ENCODE measurements around the gene CRYAB.

The CRYAB gene

GRCh38 chr11:111942829-111943228, 31.3 kb upstream of the CRYAB start:
- POLR2A ChIA-PET = interaction anchor here (0.6 kb wide), 1 partner anchor 116 kb away, joined by 6 read pairs; no protein-coding TSS in a partner anchor
- CTCF ChIA-PET = interaction anchor here (1.6 to 5.9 kb wide), 3 partner anchors 8 to 39 kb away, joined by 10 to 38 read pairs (median 15); no protein-coding TSS in a partner anchor
- DNase-seq (ENCODE audit: extremely low spot score) = no peak
- TF ChIP-seq, protein P1, sequence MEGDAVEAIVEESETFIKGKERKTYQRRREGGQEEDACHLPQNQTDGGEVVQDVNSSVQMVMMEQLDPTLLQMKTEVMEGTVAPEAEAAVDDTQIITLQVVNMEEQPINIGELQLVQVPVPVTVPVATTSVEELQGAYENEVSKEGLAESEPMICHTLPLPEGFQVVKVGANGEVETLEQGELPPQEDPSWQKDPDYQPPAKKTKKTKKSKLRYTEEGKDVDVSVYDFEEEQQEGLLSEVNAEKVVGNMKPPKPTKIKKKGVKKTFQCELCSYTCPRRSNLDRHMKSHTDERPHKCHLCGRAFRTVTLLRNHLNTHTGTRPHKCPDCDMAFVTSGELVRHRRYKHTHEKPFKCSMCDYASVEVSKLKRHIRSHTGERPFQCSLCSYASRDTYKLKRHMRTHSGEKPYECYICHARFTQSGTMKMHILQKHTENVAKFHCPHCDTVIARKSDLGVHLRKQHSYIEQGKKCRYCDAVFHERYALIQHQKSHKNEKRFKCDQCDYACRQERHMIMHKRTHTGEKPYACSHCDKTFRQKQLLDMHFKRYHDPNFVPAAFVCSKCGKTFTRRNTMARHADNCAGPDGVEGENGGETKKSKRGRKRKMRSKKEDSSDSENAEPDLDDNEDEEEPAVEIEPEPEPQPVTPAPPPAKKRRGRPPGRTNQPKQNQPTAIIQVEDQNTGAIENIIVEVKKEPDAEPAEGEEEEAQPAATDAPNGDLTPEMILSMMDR (IDR thresholded peaks at IDR 0.05; ENCODE audit: control extremely low read depth, extremely low read depth, low read depth, missing control alignments) = no peak

DNA sequence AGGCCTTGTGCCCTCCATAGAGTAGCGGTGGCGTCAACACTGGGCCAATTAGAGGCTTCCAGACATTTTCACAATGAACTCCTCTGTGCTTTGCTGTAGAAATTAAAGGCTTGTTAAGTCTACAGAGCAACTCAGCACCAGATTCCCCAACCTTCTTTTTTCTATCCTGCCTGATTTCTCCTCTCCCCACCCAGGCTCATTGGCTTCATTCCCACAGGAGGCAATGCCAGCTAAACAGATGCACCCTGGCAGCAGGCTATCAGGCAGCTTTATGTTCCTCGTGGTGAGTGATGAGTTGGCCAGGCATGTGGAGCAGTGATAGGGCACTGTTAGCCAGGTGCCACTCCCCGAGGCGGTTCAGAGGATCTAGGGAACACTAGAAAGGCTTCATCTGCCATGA, 30.4 kb upstream of the CRYAB start:
- ChIA-PET CTCF (interaction anchor here (1.1 to 5.9 kb wide), 5 partner anchors 7 to 40 kb away, joined by 3 to 38 read pairs (median 10); no protein-coding TSS in a partner anchor), POLR2A (interaction anchor here (0.6 kb wide), 1 partner anchor 149 kb away, joined by 3 read pairs; no protein-coding TSS in a partner anchor)
- DNase-seq (ENCODE audit: extremely low spot score) = no peak
- TF ChIP-seq, protein P1 (IDR thresholded peaks at IDR 0.05; ENCODE audit: control extremely low read depth, extremely low read depth, low read depth, missing control alignments) = no peak

DNA sequence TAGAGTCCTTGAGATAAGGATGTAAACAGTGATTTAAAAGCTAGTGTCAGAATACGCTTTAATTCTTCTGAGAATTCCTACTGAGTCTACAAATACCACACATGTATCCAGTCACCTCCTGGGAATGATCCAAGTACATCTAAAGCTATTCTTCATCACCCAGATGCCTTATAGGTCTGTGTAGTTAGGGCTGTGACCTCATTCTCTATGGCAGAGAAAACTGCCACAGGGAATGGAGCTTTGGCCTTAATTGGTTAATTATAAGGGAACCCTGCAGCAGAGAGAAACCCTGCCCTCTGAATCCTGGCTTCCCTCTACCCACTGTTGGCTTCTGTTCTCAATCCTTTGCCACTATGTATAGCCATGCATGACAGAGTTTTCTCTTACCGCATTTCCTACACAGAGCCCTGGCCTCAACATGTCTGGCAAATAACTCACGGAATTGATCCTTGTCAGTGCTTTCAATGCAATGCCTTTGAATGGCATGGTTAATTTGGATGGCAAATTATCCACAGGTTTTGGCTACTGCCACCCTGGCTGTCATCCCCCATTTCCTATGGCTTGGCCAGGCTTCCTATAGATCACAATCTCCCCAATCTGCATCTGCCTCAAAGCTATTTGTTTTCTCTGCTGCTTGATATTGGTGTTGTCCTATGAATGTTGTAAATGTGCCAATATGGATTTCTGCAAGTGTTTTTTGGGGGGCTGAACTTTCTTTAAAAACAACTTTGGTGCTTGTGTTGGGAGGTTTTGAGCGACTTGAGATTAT, 28.4 kb upstream of the CRYAB start:
- TF ChIP-seq, protein P1 (IDR thresholded peaks at IDR 0.05; ENCODE audit: control extremely low read depth, extremely low read depth, low read depth, missing control alignments) = no peak
- POLR2A ChIA-PET = interaction anchor here (0.6 kb wide), 1 partner anchor 8 kb away, joined by 3 read pairs; no protein-coding TSS in a partner anchor
- DNase-seq (ENCODE audit: extremely low spot score) = no peak
- CTCF ChIA-PET = interaction anchor here (0.8 to 10.6 kb wide), 12 partner anchors 9 to 282 kb away, joined by 3 to 138 read pairs (median 3); partner anchors contain the start of genes SDHD and TIMM8B

GRCh38 chr11:111938687-111939160, 27.2 kb upstream of the CRYAB start:
- TF ChIP-seq, protein P1 (IDR thresholded peaks at IDR 0.05; ENCODE audit: control extremely low read depth, extremely low read depth, low read depth, missing control alignments) = no peak
- peak; percentile 69 for DNase-seq (ENCODE audit: extremely low spot score)
- POLR2A ChIA-PET = interaction anchor here (0.8 to 0.9 kb wide), 2 partner anchors 12 to 43 kb away, joined by 3 to 4 read pairs; no protein-coding TSS in a partner anchor
- CTCF ChIA-PET = interaction anchor here (0.8 to 10.6 kb wide), 14 partner anchors 8 to 237 kb away, joined by 3 to 138 read pairs (median 3); partner anchors contain the start of genes BCO2, SDHD and TIMM8B

- DNase-seq (ENCODE audit: extremely low spot score) = no peak
- ChIA-PET CTCF (interaction anchor here (1.0 to 10.6 kb wide), 6 partner anchors 7 to 238 kb away, joined by 3 to 138 read pairs (median 5); partner anchors contain the start of gene BCO2), POLR2A (no interaction called here)
- TF ChIP-seq, protein P1 (IDR thresholded peaks at IDR 0.05; ENCODE audit: control extremely low read depth, extremely low read depth, low read depth, missing control alignments) = no peak
Observed at GRCh38 chr11:111937844-111938243, 26.3 kb upstream of the CRYAB start.

- CTCF ChIA-PET = interaction anchor here (1.1 to 10.6 kb wide), 3 partner anchors 16 to 106 kb away, joined by 3 to 138 read pairs (median 4); no protein-coding TSS in a partner anchor
- no peak for DNase-seq (ENCODE audit: extremely low spot score)
- POLR2A ChIA-PET = no interaction called here
- TF ChIP-seq, protein P1 (IDR thresholded peaks at IDR 0.05; ENCODE audit: control extremely low read depth, extremely low read depth, low read depth, missing control alignments) = no peak
Observed at GRCh38 chr11:111937461-111937769, 25.8 kb upstream of the CRYAB start.

All from GM10248 (cell line).